ENCODE measurements around the gene VWA1.
A peak's percentile ranks its signal among the peaks of the same experiment; 100 is the strongest.

Gene VWA1

DNA sequence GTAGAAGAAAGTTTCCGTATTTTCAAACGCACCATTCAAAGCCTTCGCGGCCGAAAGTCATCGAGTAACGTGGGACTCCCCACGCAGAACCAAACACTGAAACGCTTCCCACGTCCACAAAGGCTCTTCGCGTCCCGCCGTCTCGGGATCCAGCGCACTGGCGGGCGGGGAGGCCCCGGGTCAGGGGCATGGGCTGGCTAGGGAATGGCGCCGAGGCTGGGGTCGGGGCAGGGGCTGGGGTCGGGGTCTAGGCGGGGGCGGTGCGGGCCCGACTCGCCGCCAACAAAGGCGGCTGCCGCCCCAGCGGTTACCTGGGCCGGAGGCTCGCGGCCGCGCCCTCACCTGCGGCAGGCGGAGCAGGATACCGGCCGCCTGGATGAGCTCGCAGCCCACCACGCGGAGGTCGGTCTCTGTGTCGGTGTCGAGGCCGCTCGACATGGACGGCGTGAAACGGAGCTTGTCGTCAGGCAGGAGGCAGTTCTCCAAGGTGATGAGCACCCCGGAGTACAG lies 36.8 kb upstream of the VWA1 start:
- H2AK5ac ChIP-seq (ENCODE audit: low read length) = no peak overlapping the region
- H2BK15ac ChIP-seq (replicated peaks; ENCODE audit: low read depth) = no peak overlapping the region
- H3K27ac ChIP-seq (ENCODE audit: low read depth, low read length) = peak overlapping the region; percentile 46
- peak overlapping the region; percentile 98 for H3K9ac ChIP-seq (ENCODE audit: low read length)
- WGBS (ENCODE audit: extremely low coverage, insufficient coverage, low lambda C conversion rate) = no CpG with 5 or more reads among the region's 54 CpGs
- peaks cover 23% of the 10 kb centered on the region for H3K36me3 ChIP-seq (ENCODE audit: control insufficient read depth, insufficient read depth, low read length)
- H3K27me3 ChIP-seq (ENCODE audit: insufficient read depth, low read length, poor library complexity) = no peaks in the 10 kb centered on the region
- peaks cover 33% of the 10 kb centered on the region for H3K79me1 ChIP-seq (ENCODE audit: low read length)
- peak overlapping the region; percentile 94 for H3K23ac ChIP-seq (ENCODE audit: low read length)
- DNase-seq = no peak
- no peaks in the 10 kb centered on the region for H3K4me1 ChIP-seq (ENCODE audit: control insufficient read depth, low read depth, low read length)
- H3K4ac ChIP-seq (ENCODE audit: low read depth, low read length) = peak overlapping the region; percentile 98
- H3K56ac ChIP-seq (ENCODE audit: low read length) = peak overlapping the region; percentile 99
- H3K18ac ChIP-seq (ENCODE audit: low read length) = peak overlapping the region; percentile 63
- no peak overlapping the region for H4K5ac ChIP-seq (ENCODE audit: low read length)
- no peak overlapping the region for H4K8ac ChIP-seq (ENCODE audit: low read depth, low read length)
- peak overlapping the region; percentile 98 for H3K4me3 ChIP-seq (ENCODE audit: low read length)
- peak overlapping the region; percentile 91 for H3K4me2 ChIP-seq (ENCODE audit: low read length)
- H2BK5ac ChIP-seq (ENCODE audit: low read length) = peak overlapping the region; percentile 55
- peak overlapping the region; percentile 33 for H2BK120ac ChIP-seq (ENCODE audit: low read depth, low read length)
- peaks cover 38% of the 10 kb centered on the region for H3K79me2 ChIP-seq (ENCODE audit: control insufficient read depth, insufficient read depth, low read length)

DNA sequence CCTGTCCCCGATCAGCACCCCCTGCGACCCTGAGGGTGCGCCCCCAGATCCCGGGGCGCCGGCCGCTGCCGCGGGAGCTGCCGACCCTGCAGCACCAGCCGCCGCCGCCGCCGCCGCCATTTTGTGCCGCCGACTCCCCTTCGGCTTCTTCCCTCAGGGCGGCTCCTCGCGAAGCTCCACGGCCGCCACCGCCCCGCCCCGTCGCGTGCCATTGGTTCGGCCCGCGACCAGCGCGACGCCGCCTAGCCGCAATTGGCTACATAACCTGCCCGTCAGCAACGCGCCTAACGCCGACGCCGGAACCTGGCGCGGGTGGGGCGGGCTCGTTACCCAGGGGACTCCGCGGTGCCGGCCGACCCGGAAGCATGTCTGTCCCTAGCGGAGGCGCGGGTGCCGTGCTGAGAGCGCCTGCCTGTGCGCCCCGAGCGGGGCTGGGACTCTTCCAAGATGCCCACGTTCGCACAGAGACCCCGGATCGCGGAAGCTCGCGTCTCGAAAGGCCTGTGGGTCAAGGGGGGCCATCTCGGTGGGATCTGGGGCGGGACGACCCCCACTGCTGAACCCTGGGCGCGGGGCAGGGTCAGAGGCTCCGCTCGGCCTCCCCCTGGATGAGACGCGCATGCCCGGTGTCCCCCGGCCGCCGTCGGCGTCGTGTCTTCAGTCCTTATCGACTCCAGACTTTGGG lies 36.2 kb upstream of the VWA1 start, which contains the start of gene CCNL2:
Gene CCNL2, minus strand, starts transcription at position 149 of the 685 bp plus-strand sequence. Its CDS starts 29 bp downstream, at position 120.
- peak within 1 kb of the TSS; percentile 71 for H3K27ac ChIP-seq (ENCODE audit: low read depth, low read length)
- peak within 1 kb of the TSS; percentile 98 for H3K4ac ChIP-seq (ENCODE audit: low read depth, low read length)
- H3K79me1 ChIP-seq (ENCODE audit: low read length) = peaks cover 32% of the 10 kb centered on the region
- peak within 1 kb of the TSS; percentile 87 for H2AK5ac ChIP-seq (ENCODE audit: low read length)
- no peaks in the 10 kb centered on the region for H3K4me1 ChIP-seq (ENCODE audit: control insufficient read depth, low read depth, low read length)
- peaks cover 38% of the 10 kb centered on the region for H3K79me2 ChIP-seq (ENCODE audit: control insufficient read depth, insufficient read depth, low read length)
- peak within 1 kb of the TSS; percentile 100 for H3K4me2 ChIP-seq (ENCODE audit: low read length)
- H3K4me3 ChIP-seq (ENCODE audit: low read length) = peak within 1 kb of the TSS; percentile 100
- H3K9ac ChIP-seq (ENCODE audit: low read length) = peak within 1 kb of the TSS; percentile 98
- H3K18ac ChIP-seq (ENCODE audit: low read length) = peak within 1 kb of the TSS; percentile 63
- peak within 1 kb of the TSS; percentile 99 for H3K56ac ChIP-seq (ENCODE audit: low read length)
- H2BK15ac ChIP-seq (replicated peaks; ENCODE audit: low read depth) = no peak within 1 kb of the TSS
- WGBS (ENCODE audit: extremely low coverage, insufficient coverage, low lambda C conversion rate) = no CpG with 5 or more reads among the region's 86 CpGs
- no peaks in the 10 kb centered on the region for H3K27me3 ChIP-seq (ENCODE audit: insufficient read depth, low read length, poor library complexity)
- H2BK120ac ChIP-seq (ENCODE audit: low read depth, low read length) = peak within 1 kb of the TSS; percentile 33
- H3K36me3 ChIP-seq (ENCODE audit: control insufficient read depth, insufficient read depth, low read length) = peaks cover 22% of the 10 kb centered on the region
- no peak within 1 kb of the TSS for H4K5ac ChIP-seq (ENCODE audit: low read length)
- H4K8ac ChIP-seq (ENCODE audit: low read depth, low read length) = no peak within 1 kb of the TSS
- DNase-seq = peak; percentile 99
- peak within 1 kb of the TSS; percentile 80 for H2BK5ac ChIP-seq (ENCODE audit: low read length)
- H3K23ac ChIP-seq (ENCODE audit: low read length) = peak within 1 kb of the TSS; percentile 100

DNA sequence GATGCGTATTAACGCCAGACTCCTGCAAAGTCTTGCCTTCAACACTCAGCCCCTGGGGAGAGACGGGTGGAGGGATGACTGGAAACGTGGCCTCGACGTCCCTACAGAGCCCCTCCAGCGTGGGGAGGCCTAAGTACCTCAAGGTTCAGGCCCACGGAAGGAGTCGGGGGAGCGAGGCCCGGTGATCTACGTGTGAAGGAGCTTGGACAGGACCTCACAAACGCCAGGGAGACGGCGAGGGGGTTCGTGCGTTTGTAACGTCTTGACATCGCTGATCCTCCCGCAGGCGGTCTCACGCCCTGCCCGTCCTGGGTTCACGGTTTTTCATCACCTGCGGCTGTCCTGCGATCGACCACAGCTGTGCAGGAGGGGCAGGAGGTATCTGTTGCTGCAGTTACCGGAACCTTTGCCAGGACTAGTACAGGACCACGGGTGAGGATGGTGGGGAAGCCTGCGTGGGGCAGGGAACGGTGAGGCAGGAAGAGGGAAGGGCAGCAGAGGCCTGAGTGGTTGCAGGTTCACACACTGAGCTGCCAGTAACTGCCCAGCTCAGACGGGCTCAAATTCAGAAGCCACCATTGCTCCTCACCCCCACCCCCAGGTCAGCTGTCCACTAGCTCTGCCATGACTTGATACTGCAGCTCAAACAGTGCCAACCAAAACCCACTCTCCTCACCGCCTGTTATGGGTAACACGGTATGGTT lies 35.5 kb upstream of the VWA1 start:
- no peak overlapping the region for H3K4ac ChIP-seq (ENCODE audit: low read depth, low read length)
- no peak overlapping the region for H4K8ac ChIP-seq (ENCODE audit: low read depth, low read length)
- peak overlapping the region; percentile 100 for H3K4me3 ChIP-seq (ENCODE audit: low read length)
- peak overlapping the region; percentile 39 for H2BK5ac ChIP-seq (ENCODE audit: low read length)
- H3K18ac ChIP-seq (ENCODE audit: low read length) = peak overlapping the region; percentile 13
- H4K5ac ChIP-seq (ENCODE audit: low read length) = no peak overlapping the region
- no peaks in the 10 kb centered on the region for H3K27me3 ChIP-seq (ENCODE audit: insufficient read depth, low read length, poor library complexity)
- H3K4me2 ChIP-seq (ENCODE audit: low read length) = peak overlapping the region; percentile 100
- H3K4me1 ChIP-seq (ENCODE audit: control insufficient read depth, low read depth, low read length) = no peaks in the 10 kb centered on the region
- no peak for DNase-seq
- H3K56ac ChIP-seq (ENCODE audit: low read length) = peak overlapping the region; percentile 99
- no peak overlapping the region for H3K27ac ChIP-seq (ENCODE audit: low read depth, low read length)
- H3K79me1 ChIP-seq (ENCODE audit: low read length) = peaks cover 35% of the 10 kb centered on the region
- H3K79me2 ChIP-seq (ENCODE audit: control insufficient read depth, insufficient read depth, low read length) = peaks cover 38% of the 10 kb centered on the region
- H3K23ac ChIP-seq (ENCODE audit: low read length) = peak overlapping the region; percentile 100
- H3K9ac ChIP-seq (ENCODE audit: low read length) = peak overlapping the region; percentile 98
- H2BK15ac ChIP-seq (replicated peaks; ENCODE audit: low read depth) = no peak overlapping the region
- peak overlapping the region; percentile 87 for H2AK5ac ChIP-seq (ENCODE audit: low read length)
- WGBS (ENCODE audit: extremely low coverage, insufficient coverage, low lambda C conversion rate) = no CpG with 5 or more reads among the region's 34 CpGs
- H2BK120ac ChIP-seq (ENCODE audit: low read depth, low read length) = no peak overlapping the region
- H3K36me3 ChIP-seq (ENCODE audit: control insufficient read depth, insufficient read depth, low read length) = peaks cover 24% of the 10 kb centered on the region

DNA sequence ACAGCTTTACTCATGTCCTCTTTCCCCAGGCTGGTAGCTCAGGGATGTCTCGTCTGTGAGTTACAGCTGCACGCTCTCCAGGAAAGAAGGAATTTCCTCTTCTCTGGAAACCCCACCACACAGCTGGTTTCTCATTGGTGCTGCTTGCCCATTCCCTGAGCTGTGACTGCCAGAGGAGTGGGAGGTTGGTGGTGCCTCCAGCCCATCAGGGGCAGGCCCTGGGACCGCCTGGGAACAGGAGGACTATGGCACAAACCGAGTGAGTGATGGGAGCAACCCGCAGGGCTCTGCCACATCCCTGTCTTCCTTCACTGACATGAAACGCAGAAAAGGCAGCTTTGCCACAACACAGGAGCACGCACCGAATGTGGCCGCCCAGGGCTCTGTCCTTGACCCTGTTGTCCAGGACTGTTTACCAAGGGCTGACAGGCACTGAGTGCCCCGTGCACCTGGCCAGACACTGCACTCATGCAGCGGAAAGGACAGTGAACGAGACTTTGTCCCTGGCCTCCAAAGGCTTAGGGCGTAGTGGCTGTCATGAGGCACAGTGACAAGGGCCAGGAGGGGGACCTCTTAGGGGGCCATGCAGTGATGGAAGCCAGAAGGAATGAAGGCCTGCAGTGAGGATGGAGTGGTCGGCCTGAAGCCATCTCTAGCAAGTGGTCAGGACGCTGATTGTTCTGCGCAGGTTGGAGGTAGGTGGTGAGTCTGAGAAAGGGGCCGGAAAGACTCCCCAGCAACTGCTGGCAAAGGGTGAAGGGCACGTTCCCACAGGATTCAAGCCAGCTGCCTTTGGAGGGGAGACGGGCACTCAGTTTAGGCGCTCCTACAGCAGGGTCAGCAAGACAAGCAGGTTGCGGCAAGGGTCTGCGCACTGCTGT lies 34.7 kb upstream of the VWA1 start:
- Histone ChIP-seq H3K4me3 (ENCODE audit: low read length) (peak overlapping the region; percentile 100), H2BK120ac (ENCODE audit: low read depth, low read length) (no peak overlapping the region), H2BK15ac (replicated peaks; ENCODE audit: low read depth) (no peak overlapping the region), H3K23ac (ENCODE audit: low read length) (no peak overlapping the region), H3K18ac (ENCODE audit: low read length) (no peak overlapping the region), H3K36me3 (ENCODE audit: control insufficient read depth, insufficient read depth, low read length) (peaks cover 20% of the 10 kb centered on the region), H2BK5ac (ENCODE audit: low read length) (no peak overlapping the region), H3K27ac (ENCODE audit: low read depth, low read length) (no peak overlapping the region), H3K4me2 (ENCODE audit: low read length) (peak overlapping the region; percentile 100), H3K79me2 (ENCODE audit: control insufficient read depth, insufficient read depth, low read length) (peaks cover 42% of the 10 kb centered on the region), H3K79me1 (ENCODE audit: low read length) (peaks cover 36% of the 10 kb centered on the region), H4K8ac (ENCODE audit: low read depth, low read length) (no peak overlapping the region), H3K27me3 (ENCODE audit: insufficient read depth, low read length, poor library complexity) (no peaks in the 10 kb centered on the region), H3K4ac (ENCODE audit: low read depth, low read length) (no peak overlapping the region), H3K56ac (ENCODE audit: low read length) (peak overlapping the region; percentile 99), H4K5ac (ENCODE audit: low read length) (no peak overlapping the region), H2AK5ac (ENCODE audit: low read length) (no peak overlapping the region), H3K4me1 (ENCODE audit: control insufficient read depth, low read depth, low read length) (no peaks in the 10 kb centered on the region), H3K9ac (ENCODE audit: low read length) (peak overlapping the region; percentile 98)
- no peak for DNase-seq
- WGBS (ENCODE audit: extremely low coverage, insufficient coverage, low lambda C conversion rate) = no CpG with 5 or more reads among the region's 22 CpGs

DNA sequence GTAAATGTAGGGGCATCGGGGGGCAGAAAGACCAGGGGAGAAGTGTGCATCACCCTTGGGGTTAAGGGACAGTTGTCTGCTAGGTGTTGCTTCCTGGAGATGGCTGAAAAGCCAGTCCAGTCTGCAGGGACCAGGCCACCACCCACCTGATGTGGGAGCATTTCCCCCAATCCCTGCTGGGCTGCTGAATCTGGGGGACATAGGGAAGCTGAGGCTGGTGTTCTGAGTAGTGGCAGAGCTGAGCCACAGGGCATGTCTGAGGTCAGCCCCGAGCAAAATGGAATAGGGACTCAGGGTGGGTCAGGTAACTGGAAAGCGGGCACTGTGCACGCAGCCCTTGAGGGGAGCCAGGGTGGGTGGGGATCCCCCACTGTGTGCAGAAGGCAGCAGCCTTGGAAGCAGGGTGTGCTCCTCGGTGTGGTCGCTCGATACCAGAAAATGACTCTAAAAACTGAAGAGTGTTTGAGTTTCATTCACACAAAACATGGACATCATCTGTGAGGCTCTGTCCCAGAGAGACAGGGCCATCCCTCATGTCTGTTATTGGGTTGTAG lies 34.0 kb upstream of the VWA1 start:
- no peak overlapping the region for H4K8ac ChIP-seq (ENCODE audit: low read depth, low read length)
- peaks cover 41% of the 10 kb centered on the region for H3K79me1 ChIP-seq (ENCODE audit: low read length)
- peaks cover 49% of the 10 kb centered on the region for H3K79me2 ChIP-seq (ENCODE audit: control insufficient read depth, insufficient read depth, low read length)
- H3K18ac ChIP-seq (ENCODE audit: low read length) = no peak overlapping the region
- no peaks in the 10 kb centered on the region for H3K4me1 ChIP-seq (ENCODE audit: control insufficient read depth, low read depth, low read length)
- H3K23ac ChIP-seq (ENCODE audit: low read length) = no peak overlapping the region
- no peak overlapping the region for H3K4me2 ChIP-seq (ENCODE audit: low read length)
- H3K4ac ChIP-seq (ENCODE audit: low read depth, low read length) = no peak overlapping the region
- H3K36me3 ChIP-seq (ENCODE audit: control insufficient read depth, insufficient read depth, low read length) = peaks cover 20% of the 10 kb centered on the region
- no peak overlapping the region for H3K4me3 ChIP-seq (ENCODE audit: low read length)
- no peak overlapping the region for H2BK5ac ChIP-seq (ENCODE audit: low read length)
- H2BK120ac ChIP-seq (ENCODE audit: low read depth, low read length) = no peak overlapping the region
- WGBS (ENCODE audit: extremely low coverage, insufficient coverage, low lambda C conversion rate) = no CpG with 5 or more reads among the region's 7 CpGs
- H3K9ac ChIP-seq (ENCODE audit: low read length) = no peak overlapping the region
- DNase-seq = no peak
- H4K5ac ChIP-seq (ENCODE audit: low read length) = no peak overlapping the region
- no peak overlapping the region for H2BK15ac ChIP-seq (replicated peaks; ENCODE audit: low read depth)
- H3K27me3 ChIP-seq (ENCODE audit: insufficient read depth, low read length, poor library complexity) = no peaks in the 10 kb centered on the region
- H3K27ac ChIP-seq (ENCODE audit: low read depth, low read length) = no peak overlapping the region
- no peak overlapping the region for H2AK5ac ChIP-seq (ENCODE audit: low read length)
- no peak overlapping the region for H3K56ac ChIP-seq (ENCODE audit: low read length)
